HL-60 (cell line): ENCODE measurements around the gene MYH10.

Source experiments
- CTCF ChIP-seq: IDR thresholded peaks from one replicate; pipeline ENCODE4 v1.5.1; 2011; ENCODE audit warnings: low read length, control low read depth, inconsistent platforms; ENCODE audit not compliant: insufficient read depth
- POLR2AphosphoS5 ChIP-seq: IDR thresholded peaks from 2 replicates; pipeline ENCODE4 v1.6.1; 2012; ENCODE audit warnings: low read depth

- TF ChIP-seq CTCF = no peak
- no peak for TF ChIP-seq POLR2AphosphoS5
Measured at GRCh38 chr17:8430966-8431365, 199.6 kb downstream of the MYH10 start.
